ENCODE data around the gene PEAK3. TPM values are rescaled to one million over a fixed set of nuclear protein-coding genes. Genes with fewer than 3 reads are reported as not detected.

Gene PEAK3
- polyA plus RNA-seq, 1 of the 3 experiments (the other 2 are of a cell fraction) = not detected

- Histone ChIP-seq H3F3A (replicated peaks; ENCODE audit: insufficient read depth) (peaks cover 13% of the 10 kb centered on the region), H3K36me3 (replicated peaks in 1 of 2; ENCODE audit: control insufficient read depth in 1 of 2, insufficient read depth in 2 of 2, low read length in 1 of 2) (peaks cover 1 to 2% of the 10 kb centered on the region in 2 experiments), H3K9me3 (no peaks in the 10 kb centered on the region), H3K27ac (ENCODE audit: low read depth in 2 of 2, low read length in 1 of 2) (no peak overlapping the region), H3K4me2 (no peak overlapping the region; the same call in 1 of the 2 replicates), H3K9ac (no peak overlapping the region), H3K4me1 (ENCODE audit: control insufficient read depth in 1 of 2, insufficient read depth in 2 of 2, low read depth in 1 of 2, low read length in 1 of 2) (peaks cover 6 to 14% of the 10 kb centered on the region in 2 experiments; a peak in 2 of 4 replicates), H2AFZ (ENCODE audit: low read depth) (no peak overlapping the region), H3K9me2 (no peaks in the 10 kb centered on the region), H3K4me3 (ENCODE audit: low read depth in 2 of 2, low read length in 1 of 2) (no peak overlapping the region), H4K20me1 (ENCODE audit: insufficient read depth) (peaks cover 19% of the 10 kb centered on the region), H3K27me3 (ENCODE audit: insufficient read depth) (no peaks in the 10 kb centered on the region), H3K79me2 (ENCODE audit: insufficient read depth) (peaks cover 86% of the 10 kb centered on the region)
- POLR2A ChIA-PET = no interaction called here
- TF ChIP-seq JUND (IDR thresholded peaks at IDR 0.05) (no peak), SIN3A (IDR thresholded peaks at IDR 0.05; ENCODE audit: borderline replicate concordance, low read depth, low read length) (no peak), MEF2A (IDR thresholded peaks at IDR 0.05; ENCODE audit: borderline replicate concordance, low read depth) (no peak), PBX3 (IDR thresholded peaks at IDR 0.05) (no peak), SMC3 (IDR thresholded peaks at IDR 0.05; ENCODE audit: low read depth, low read length) (no peak), REST (IDR thresholded peaks at IDR 0.05; ENCODE audit: low read depth, low read length) (no peak), FOXM1 (IDR thresholded peaks at IDR 0.05; ENCODE audit: low read depth) (no peak)
- 97% methylated on average over 16 of the region's 20 CpGs for WGBS (ENCODE audit: low lambda C conversion rate)
- CTCF ChIA-PET = interaction anchor here (1.3 kb wide), 1 partner anchor 14 kb away, joined by 7 read pairs; no protein-coding TSS in a partner anchor
- no peak for DNase-seq
Measured at GRCh38 chr19:2330632-2331284, 48.8 kb upstream of the PEAK3 start.

- H3K27ac ChIP-seq (ENCODE audit: low read depth in 2 of 2, low read length in 1 of 2) = no peak overlapping the region
- H3F3A ChIP-seq (replicated peaks; ENCODE audit: insufficient read depth) = peaks cover 9% of the 10 kb centered on the region
- H3K9me2 ChIP-seq = no peaks in the 10 kb centered on the region
- H3K4me1 ChIP-seq (ENCODE audit: control insufficient read depth in 1 of 2, insufficient read depth in 2 of 2, low read depth in 1 of 2, low read length in 1 of 2) = peaks cover 6 to 14% of the 10 kb centered on the region in 2 experiments; a peak in 2 of 4 replicates
- DNase-seq = no peak
- CTCF ChIA-PET = no interaction called here
- POLR2A ChIA-PET = no interaction called here
- peaks cover 88% of the 10 kb centered on the region for H3K79me2 ChIP-seq (ENCODE audit: insufficient read depth)
- WGBS (ENCODE audit: low lambda C conversion rate) = 88% methylated on average over 8 of the region's 10 CpGs
- H3K4me3 ChIP-seq (ENCODE audit: low read depth in 2 of 2, low read length in 1 of 2) = no peak overlapping the region
- no peaks in the 10 kb centered on the region for H3K27me3 ChIP-seq (ENCODE audit: insufficient read depth)
- TF ChIP-seq RFX5 (IDR thresholded peaks at IDR 0.05; ENCODE audit: low read length) = no peak
- TF ChIP-seq USF2 (IDR thresholded peaks at IDR 0.05; ENCODE audit: borderline replicate concordance, low read depth, low read length) = no peak
- no peak for TF ChIP-seq MEF2A (IDR thresholded peaks at IDR 0.05; ENCODE audit: borderline replicate concordance, low read depth)
- no peak for TF ChIP-seq MAX (IDR thresholded peaks at IDR 0.05; ENCODE audit: low read depth)
- TF ChIP-seq JUND (IDR thresholded peaks at IDR 0.05) = no peak
- no peak for TF ChIP-seq GABPA (IDR thresholded peaks at IDR 0.05; ENCODE audit: low read depth)
- TF ChIP-seq GATA2 (CRISPR knock-in tag; IDR thresholded peaks at IDR 0.05) = no peak
- TF ChIP-seq NRF1 (IDR thresholded peaks at IDR 0.05; ENCODE audit: low read depth, low read length) = no peak
- no peak for TF ChIP-seq YY1 (IDR thresholded peaks at IDR 0.05; ENCODE audit: low read depth)
- TF ChIP-seq MXI1 (IDR thresholded peaks at IDR 0.05; ENCODE audit: low read depth, low read length) = no peak
- no peak for TF ChIP-seq NFIC (IDR thresholded peaks at IDR 0.05; ENCODE audit: borderline replicate concordance)
- TF ChIP-seq SMC3 (IDR thresholded peaks at IDR 0.05; ENCODE audit: low read depth, low read length) = no peak
- no peak overlapping the region; the same call in 1 of the 2 replicates for H3K4me2 ChIP-seq
- H4K20me1 ChIP-seq (ENCODE audit: insufficient read depth) = peaks cover 19% of the 10 kb centered on the region; the same call in 1 of the 2 replicates
- no peak overlapping the region for H3K9ac ChIP-seq
- H3K9me3 ChIP-seq = no peaks in the 10 kb centered on the region
- H3K36me3 ChIP-seq (replicated peaks in 1 of 2; ENCODE audit: control insufficient read depth in 1 of 2, insufficient read depth in 2 of 2, low read length in 1 of 2) = peaks cover 3% of the 10 kb centered on the region in 2 experiments
- H2AFZ ChIP-seq (ENCODE audit: low read depth) = no peak overlapping the region
Measured at GRCh38 chr19:2330255-2330631, 48.3 kb upstream of the PEAK3 start.

Data from SK-N-SH (cell line).